Fibroblast of skin of back (primary cell): ENCODE measurements around the gene NRP2.

Experiments
- DNase-seq: peaks from one replicate; pipeline ENCODE4 v3.0.0-alpha.2; 2013

Gene NRP2

DNA sequence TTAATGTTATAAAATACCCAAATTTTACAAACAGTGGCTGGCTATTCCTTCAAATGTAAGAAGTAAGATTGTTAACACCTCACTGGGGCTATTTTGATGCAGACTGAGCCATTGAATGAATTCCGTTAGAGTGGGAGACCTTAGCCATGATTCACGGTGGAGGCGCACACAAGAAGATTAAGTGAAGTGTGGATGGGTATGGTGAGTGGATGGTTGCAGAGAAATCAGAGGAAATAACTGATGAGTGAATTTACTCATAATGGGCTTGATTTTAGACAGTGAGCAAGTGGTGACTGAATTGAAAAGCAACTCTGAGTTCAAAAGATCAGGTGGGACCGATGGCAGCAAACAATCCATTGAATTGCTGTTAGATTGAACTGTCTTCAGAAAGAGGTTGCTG lies 75.0 kb downstream of the NRP2 start:
- DNase-seq: no peak

DNA sequence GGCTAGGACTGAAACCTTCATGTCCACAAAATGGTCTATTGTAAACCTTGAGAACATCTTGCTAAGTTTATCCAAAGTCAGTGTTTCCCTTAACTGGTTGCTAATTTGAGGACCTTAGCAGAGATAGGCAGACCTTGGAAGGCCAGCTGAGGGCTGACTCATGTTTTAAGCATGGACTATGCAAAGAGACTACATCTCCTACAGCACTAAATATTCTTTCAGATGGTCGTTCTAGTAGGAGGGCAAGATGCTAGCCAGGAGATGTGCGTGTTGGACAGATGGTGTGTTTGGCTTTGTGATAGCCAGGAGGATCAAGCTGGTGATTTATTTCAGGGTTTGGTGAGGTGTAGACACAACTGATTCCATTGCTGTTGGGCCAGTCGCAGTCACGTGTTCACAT lies 75.8 kb downstream of the NRP2 start:
- peak; percentile 89 for DNase-seq

DNA sequence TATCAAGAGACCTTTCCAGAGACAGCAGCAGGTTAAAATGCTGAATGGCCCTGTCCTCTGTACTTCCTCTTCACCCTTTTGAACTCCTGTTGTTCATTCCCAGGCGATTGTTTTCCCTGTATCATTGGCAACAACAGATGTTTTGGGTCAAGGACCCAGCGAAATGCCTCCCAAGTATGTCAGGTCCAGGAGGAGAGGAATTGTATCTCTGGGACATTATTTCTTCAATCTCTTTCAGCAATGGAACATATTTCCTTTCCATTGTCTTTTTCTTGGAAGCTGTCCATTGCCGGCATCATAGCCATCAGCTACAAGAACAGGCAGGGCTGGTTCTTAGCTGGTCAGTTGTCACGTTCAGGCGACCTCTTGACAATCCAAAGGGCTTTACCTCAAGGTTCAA lies 76.2 kb downstream of the NRP2 start:
- no peak for DNase-seq

DNA sequence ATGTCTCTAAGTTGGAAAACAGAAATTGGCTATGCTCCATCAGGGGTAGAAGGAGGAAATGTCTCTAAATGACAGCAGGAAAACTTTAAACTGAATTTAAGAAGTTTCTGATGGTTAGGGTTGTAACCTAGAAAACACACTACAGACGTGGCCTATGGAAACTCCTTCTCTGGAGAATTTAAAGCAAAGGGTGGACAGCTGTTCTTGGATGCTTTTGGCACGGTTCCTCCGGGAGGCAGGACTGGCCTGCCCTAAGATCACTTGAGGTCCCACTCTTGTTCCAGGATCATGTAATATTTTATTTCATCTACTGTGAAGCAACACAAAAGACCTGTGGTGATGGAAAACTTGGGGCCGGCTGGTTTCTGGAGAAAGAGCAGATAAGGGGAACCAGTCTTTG lies 77.0 kb downstream of the NRP2 start:
- DNase-seq: no peak

DNA sequence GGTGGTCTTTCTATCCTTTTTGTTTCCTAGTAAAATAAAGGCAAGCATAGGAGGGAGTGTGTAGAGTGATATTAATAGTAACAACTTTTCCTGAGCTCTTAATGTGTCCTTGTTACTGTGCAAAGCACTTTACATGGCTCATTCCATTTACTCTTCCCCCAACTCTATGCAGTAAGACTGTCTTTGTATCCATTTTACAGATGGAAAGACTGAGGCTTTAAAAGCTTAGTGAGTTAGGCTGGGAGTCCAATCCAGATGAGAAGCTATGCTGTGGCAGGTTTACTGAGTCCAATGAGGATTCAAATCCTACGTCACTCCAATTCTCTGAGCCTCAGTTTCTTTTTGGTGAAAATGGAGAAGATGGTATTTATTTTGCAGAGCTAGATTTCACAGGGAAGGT lies 77.4 kb downstream of the NRP2 start:
- no peak for DNase-seq

DNA sequence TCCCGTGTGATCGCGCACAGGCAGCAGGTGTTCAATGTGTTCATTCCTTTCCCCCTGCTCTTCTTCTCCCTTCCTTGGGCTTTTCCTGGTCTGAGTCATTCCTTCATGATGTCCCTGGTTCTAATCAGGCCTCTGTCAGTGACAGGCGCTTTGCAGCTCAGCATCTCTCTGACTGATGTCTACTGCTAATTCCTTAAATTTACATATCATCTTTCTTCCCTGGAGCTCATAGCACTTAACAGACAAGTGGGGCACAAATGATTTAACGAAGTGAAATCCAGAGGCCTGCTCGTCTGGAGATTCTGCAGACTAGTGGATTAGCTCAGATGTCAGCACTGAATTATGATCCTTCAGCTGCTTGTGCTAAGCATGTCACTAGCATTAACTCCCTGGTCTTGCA lies 77.9 kb downstream of the NRP2 start:
- DNase-seq: no peak

DNA sequence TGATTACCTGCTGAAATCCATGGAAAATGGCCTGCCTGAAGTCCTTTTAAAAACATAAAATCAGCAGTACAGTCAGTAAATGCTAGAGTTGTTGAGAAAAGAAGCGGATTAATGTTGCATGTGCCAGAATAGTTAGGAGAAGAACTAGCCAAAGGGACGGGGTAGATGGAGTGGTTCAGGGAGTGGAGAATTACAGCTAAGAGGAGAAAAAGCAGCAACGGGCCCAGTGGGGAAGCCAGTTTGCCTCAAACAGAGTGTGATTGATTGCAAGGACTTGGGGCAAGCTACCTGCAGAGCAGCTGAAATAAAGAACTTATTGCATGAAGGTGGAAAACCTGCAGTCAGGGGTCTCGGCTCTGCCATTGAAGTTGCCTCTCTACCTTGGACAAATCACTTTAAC lies 79.1 kb downstream of the NRP2 start:
- no peak for DNase-seq

DNA sequence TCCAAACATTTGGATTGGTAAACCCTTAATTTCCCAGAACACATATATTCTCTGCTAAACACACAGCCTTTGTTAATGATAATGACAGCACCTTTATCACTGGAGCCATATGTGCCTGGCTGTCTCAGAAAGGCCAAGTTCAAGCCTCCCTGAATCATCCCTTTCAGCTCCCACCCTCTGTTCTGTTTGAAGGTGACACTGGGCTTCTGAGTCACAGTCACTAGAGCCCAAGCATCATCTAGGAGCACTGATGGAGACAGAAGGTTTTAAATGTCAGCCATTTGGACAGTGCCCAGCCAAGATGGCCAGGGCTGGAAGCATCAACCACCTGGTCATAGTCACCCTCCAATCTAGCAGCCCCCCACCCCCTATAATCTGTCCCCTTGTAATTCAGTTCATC lies 80.6 kb downstream of the NRP2 start:
- peak; percentile 32 for DNase-seq

DNA sequence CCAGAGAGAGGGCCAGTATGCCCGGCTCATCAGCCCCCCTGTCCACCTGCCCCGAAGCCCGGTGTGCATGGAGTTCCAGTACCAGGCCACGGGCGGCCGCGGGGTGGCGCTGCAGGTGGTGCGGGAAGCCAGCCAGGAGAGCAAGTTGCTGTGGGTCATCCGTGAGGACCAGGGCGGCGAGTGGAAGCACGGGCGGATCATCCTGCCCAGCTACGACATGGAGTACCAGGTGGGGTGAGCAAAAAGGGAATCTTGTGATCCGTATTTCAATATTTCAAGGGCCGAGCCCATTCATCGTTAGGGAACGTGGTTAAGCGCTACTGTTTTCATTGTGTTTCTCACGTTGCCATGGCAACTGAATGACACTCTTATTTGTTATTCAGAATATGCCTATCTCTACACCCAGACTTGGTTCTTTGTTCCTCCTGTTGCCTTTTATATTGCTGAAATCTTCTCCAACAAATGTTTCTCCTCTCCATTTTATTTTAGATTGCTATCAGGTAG lies 81.5 kb downstream of the NRP2 start:
- DNase-seq: peak; percentile 91

DNA sequence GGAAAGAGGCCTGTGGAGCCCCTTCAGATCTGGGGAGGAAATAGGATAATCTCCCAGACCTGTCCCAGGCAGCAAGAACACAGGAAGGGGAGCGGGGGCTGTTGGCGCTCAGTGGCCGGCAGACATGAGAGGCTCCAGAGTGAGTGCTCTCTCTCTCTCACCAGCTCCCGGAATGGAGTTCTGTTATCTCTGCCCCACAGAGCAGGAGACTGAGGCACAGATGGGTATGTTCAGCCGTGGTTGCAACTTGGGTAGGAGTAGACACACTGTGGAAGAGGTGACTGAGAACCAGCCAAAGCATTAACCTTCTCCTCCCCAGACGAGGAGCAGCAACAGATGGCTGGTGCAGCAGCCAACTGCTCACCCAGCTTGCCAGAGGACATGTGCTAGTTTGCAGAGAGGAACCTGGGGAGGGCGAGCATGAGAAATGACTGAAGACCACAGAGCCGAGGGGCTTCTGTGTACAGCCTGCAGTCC lies 82.0 kb downstream of the NRP2 start:
- no peak for DNase-seq

DNA sequence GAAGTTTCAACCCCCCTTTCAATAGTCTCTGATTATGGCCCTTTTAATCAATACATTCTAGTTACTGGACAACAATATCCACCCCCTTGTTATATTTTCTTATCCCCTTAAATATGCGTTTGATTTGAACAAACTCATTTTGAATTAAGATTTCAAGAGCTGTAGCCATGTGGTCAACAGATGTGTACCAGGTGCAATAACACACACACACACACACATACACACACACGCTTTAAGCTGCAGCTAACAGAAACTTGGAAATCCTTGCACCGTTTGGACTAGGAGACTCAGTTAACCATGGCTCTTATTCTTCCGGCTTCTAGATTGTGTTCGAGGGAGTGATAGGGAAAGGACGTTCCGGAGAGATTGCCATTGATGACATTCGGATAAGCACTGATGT lies 82.8 kb downstream of the NRP2 start:
- no peak for DNase-seq

DNA sequence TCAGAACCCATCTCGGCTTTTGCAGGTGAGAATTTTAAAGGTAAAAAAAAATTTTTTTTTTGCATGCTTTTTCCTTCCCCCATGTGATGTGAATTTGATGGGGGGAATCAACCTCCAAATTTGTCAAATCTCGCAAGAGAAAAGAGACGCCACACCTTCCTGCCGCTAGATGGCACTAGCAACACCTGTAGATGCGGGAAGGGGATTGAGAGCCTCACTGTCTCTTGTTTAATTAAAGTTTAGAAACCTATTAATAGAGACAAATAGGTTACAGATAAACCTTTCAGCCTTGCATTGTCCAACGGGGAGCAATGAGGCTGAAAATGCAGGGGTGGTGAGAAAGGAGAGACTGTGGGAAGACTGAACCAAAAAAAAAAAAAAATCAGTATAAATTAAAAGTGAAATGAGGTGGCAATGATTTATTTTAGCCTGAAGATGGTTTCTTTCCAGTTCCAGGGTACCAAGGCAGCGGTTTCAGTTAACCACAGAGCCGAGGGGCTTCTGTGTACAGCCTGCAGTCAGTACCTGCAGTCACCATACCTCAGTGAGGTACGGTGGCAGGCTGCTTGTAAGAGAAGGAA lies 84.6 kb downstream of the NRP2 start:
- DNase-seq: peak; percentile 64

DNA sequence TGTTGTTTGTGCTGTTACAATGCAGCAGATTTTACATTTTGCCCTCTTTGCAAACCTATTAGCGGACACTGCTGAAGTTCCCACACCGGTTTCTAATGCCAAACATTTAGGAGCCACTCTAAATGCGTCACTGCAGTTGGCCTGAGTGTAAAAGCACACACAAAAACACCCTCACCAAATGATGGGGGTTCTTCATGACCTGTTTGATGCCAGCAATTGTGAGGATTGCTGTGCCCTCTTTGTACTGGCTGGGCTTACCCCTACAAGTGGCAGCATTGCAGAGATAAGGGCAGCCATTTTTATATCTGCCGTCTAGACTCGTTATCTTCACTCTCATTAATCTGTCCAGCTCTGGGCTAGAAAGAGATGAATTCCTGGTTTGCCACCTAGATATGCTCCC lies 85.3 kb downstream of the NRP2 start:
- no peak for DNase-seq

DNA sequence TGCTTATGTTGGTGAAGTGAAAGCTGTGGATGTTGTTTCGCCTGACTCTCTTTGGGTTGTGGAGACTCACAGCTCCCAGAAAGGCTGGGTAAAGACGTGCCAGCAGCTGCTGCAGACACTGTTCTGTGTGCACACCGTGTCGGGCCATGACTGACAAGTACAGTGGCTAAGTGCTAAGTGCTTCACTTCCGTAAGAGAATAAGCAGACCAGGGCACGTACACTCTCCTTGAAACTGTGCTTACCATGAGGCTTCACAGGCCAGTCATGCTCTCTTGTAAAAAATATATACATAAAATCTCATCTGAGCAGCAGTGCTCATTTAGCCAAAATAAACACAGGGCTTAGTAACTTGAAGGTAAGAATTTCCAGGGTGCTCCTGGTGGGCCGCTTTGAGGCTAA lies 86.0 kb downstream of the NRP2 start:
- DNase-seq: no peak

DNA sequence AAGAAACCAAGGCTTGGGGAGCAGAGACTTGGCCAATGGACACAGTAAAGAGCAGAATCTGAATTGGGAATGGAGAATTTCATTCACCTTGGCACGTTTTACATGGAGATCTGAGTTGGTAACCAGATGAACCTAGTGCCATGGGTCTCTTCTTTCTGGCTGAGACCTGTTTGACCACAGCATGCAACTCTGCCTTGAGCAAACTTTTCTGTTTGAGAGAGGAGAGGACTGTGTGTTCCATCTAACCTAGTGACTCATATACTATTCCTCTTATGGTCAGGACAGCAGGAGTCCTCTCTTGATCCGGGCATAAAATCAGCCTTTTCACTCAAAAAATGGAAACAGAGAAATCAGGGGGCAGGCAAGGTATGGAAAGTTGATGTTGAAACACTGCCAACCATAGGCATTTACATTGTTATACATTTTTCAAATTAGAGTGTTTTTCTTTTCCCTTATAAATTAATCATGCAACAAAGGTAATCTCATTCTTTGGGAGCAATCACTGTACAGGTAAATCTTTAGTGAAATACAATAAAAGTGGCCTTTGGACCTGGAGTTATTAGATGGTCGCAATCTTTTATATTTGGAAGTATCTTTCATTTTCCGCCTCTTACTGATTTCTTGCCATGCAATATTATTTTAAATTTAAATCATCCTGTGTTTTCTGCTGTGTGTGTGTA lies 86.7 kb downstream of the NRP2 start:
- DNase-seq: peak; percentile 46

DNA sequence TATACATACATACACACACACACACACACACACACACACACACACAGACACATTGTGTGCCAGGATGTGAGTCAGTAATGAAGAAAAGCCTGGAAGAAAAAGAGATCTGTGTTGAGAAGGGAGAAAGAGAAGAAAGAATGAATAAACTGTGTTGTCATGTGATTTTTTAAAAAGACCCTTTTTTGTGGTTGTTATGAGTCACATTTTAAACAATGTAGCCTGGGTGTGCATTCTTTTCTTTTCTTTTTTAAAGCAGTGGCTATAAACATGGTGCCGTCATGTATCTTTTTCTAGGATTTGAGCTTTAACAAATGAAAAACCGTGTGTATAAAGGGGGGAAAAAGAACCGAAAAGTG lies 87.2 kb downstream of the NRP2 start:
- DNase-seq: peak; percentile 94

DNA sequence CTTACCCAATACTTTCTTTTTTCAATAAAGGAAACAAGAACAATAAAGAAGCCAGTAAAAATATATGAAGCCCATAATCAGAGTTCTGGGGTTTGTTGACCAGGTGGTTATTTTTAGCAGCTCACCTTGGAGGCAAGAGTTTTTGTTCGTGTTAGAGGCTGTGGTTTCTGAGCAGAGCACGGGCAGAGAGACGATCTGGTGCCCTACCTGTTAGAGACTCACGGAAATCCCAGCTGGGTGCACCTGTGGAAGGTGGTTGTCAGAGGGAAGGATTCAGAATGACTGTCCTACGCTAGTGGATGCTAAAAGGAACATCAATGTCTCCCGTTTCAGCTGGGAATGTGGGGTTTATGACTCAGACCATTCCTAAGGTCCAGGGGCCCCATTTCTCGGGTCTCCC lies 87.6 kb downstream of the NRP2 start:
- DNase-seq: no peak

DNA sequence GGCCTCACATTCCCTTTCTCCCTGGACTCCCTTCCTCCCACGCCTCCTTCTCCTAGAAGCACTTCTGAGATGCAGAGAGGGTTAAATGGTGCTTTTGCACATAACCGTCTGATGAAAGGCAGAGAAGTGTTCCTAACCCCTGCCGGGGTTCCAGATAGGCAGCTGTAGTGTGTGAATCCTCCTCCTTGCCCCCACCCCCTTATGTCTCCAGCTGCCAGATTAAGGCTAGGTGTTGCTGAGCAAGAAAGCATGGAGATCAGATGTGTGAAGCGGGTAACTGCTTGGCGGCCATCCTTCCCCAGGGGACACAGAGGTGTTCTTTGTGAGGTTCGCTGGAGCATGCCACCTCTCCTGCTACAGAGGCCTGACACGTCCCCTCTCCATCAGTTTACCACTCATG lies 88.3 kb downstream of the NRP2 start:
- no peak for DNase-seq

DNA sequence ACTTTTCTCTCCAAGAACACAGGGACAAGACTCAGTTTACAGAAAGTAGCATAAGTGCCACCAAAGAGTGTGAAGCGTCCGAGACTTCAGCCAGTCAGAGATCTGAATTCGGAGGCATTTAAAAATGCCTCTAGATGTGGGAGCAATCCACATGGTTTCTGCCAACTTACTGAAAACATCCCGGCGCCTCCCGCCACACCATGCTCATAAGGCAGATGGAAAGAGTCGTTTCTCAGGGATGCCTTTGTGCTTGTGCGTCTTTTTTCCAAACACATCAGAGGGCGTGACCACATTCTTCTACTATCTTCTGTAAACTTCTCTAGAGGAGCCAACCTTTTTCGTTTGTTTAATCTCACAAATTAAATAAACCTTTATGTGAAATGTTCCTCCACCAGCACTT lies 88.7 kb downstream of the NRP2 start:
- peak; percentile 46 for DNase-seq

DNA sequence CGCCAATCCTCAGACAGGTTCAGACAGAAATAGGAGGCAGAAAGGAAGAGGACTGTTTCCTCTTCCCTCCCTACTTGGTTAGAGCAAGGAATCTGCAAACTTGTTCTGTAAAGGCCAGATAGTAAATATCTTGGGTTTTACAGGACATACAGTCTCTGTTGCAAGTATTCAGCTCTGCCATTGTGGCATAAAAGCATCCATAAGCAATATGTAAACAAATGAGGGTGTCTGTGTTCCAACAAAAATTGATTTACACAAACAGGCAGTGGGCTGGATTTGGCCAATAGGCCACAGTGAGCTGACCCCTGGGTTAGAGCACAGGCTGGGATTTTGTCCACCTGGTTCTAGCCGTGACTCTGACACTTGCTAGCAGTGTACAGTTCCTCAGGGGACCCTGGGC lies 89.4 kb downstream of the NRP2 start:
- DNase-seq: no peak

DNA sequence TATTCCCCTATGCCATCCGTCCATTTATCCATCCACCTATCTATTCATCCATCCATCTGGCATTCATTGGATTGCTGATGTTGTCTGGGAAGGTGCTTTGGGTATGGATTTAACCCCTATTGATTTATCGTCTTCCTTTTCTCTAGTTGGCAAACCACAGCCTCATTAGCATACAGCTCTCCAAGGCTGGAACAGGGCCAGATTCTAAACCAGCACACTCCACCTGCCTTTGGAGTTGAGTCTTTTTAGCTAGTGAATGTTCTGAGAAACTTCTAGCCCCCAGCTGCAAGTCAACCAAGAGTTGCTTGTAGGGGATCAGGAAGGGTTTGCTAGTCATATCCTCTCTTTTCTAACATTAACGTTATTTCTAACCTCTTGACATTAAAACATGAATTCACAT lies 90.7 kb downstream of the NRP2 start:
- DNase-seq: no peak

DNA sequence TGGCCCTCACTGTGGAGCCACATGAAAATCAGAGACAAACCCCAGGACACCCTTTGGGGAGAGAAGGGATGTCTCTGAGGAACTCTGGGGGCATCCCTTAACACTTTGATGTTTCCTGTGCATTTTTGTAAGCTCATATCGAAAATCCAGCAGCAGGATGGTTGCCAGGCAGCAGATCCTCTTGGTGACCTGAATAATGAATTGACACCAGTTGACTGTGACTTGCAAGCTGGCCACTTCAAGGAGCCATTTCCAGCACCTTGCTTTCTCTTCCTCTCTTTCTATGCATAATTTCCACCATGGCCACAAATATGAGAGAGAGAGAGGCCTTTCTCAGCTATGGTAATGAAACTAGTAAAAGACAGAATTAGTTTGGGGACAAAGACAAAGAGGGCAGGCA lies 91.7 kb downstream of the NRP2 start:
- no peak for DNase-seq

DNA sequence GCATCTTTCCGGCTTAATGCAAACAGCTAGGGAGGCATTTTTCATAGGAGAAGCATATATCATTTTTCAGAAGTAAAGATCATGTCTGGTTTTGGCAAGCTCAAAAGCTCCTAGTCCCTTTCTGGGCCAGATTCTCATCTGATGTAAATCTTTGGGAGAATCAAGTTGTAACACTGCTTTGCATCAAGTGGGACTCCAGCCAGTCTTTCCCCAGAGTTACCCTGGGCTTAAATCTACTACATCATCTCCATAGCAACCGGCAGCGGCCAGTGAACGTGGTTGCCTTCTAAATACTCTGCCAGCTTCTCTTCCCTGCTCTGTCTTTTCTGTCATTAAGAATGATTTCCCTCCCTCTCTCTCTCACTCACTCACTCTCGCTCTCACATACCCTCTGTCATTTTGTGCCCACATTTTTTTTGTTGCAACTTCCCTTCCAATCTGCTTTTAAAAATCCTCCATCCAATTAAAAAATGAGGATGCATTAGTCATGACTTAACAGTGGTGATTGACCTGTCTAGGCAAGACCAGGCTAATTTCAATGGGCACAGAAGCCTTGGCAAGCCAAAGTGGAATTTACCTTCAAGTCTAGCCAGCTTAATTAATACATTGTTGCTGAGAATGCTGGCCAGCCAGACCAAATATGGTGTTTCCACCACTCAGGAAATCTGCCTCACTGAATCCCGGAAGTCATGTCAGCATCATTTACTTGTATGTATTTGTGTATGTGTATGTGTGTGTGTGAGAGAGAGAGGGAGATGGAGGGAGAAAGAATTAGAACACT lies 93.0 kb downstream of the NRP2 start:
- DNase-seq: peak; percentile 14

DNA sequence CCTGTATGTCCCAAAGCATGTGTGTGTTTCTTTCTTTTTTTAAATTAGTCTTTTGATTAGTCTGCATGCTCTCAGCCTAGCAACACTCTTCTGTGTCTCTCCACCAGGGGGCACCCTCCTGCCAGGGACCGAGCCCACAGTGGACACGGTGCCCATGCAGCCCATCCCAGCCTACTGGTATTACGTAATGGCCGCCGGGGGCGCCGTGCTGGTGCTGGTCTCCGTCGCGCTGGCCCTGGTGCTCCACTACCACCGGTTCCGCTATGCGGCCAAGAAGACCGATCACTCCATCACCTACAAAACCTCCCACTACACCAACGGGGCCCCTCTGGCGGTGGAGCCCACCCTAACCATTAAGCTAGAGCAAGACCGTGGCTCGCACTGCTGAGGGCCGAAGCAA lies 93.8 kb downstream of the NRP2 start:
- no peak for DNase-seq
